ENCODE results near the gene FAM217B. TPM values are rescaled to one million over a fixed set of nuclear protein-coding genes. Genes with fewer than 3 reads are reported as not detected.

Gene FAM217B
- polyA plus RNA-seq, 1 donor from 2014 or later: 15.1 TPM

DNA sequence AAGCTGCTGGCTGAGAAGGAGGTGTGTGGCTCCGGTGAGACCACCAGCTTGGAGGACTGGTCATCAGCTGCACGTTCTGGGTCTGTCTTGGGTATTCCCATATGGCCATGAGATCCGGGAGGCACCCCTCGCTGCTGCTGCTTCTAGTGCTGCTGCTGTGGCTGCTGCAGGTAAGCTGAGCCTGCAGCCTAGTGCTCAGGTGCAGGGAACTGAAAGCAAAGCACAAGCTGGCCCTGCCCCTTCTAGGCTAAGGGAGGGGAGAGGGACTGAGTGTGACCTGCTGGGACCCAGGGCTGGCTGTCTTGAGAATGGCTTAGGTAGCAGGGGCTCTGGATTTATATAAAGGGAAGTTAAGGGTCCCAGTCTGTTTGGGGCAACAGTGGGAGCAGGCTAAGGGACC lies 18.4 kb downstream of the FAM217B start:
- H2AFZ ChIP-seq (ENCODE audit: low read depth, low read length): no peak overlapping the region

DNA sequence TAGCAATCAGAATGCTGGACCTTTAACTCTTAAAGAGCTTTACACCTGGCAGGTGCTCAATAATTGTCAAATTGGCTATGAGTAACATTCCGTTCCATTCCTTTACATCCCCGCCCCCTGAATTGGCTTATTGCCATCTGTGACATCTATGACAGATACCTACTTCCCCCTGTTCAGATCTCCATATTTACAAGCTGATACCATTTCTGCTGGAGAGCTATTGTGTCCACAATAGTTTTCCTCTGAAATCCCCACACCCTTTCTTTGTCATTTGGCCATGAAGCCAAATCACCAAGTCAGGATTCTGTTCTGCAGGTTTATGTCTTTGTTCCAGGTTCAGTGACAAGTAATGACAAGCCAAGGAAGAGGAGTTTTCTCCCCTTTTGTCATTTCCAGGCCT lies 21.2 kb downstream of the FAM217B start:
- TF ChIP-seq MXI1 (conservative IDR thresholded peaks at IDR 0.05; ENCODE audit: poor library complexity, severe bottlenecking) (no peak), TAF1 (IDR thresholded peaks at IDR 0.05; ENCODE audit: low read depth) (no peak), EP300 (conservative IDR thresholded peaks at IDR 0.05; ENCODE audit: poor library complexity, severe bottlenecking) (no peak), EZH2 (IDR thresholded peaks at IDR 0.05; ENCODE audit: borderline replicate concordance, insufficient read depth, low read length, poor library complexity, severe bottlenecking) (no peak), POLR2AphosphoS5 (IDR thresholded peaks at IDR 0.05) (no peak), CTCF (IDR thresholded peaks at IDR 0.05; ENCODE audit: poor library complexity, severe bottlenecking) (no peak), RAD21 (conservative IDR thresholded peaks at IDR 0.05) (no peak), SMC3 (conservative IDR thresholded peaks at IDR 0.05; ENCODE audit: poor library complexity) (no peak)
- TF ChIP-seq, protein P1, sequence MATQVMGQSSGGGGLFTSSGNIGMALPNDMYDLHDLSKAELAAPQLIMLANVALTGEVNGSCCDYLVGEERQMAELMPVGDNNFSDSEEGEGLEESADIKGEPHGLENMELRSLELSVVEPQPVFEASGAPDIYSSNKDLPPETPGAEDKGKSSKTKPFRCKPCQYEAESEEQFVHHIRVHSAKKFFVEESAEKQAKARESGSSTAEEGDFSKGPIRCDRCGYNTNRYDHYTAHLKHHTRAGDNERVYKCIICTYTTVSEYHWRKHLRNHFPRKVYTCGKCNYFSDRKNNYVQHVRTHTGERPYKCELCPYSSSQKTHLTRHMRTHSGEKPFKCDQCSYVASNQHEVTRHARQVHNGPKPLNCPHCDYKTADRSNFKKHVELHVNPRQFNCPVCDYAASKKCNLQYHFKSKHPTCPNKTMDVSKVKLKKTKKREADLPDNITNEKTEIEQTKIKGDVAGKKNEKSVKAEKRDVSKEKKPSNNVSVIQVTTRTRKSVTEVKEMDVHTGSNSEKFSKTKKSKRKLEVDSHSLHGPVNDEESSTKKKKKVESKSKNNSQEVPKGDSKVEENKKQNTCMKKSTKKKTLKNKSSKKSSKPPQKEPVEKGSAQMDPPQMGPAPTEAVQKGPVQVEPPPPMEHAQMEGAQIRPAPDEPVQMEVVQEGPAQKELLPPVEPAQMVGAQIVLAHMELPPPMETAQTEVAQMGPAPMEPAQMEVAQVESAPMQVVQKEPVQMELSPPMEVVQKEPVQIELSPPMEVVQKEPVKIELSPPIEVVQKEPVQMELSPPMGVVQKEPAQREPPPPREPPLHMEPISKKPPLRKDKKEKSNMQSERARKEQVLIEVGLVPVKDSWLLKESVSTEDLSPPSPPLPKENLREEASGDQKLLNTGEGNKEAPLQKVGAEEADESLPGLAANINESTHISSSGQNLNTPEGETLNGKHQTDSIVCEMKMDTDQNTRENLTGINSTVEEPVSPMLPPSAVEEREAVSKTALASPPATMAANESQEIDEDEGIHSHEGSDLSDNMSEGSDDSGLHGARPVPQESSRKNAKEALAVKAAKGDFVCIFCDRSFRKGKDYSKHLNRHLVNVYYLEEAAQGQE (IDR thresholded peaks at IDR 0.05; ENCODE audit: borderline replicate concordance): no peak
- Histone ChIP-seq H2AFZ (ENCODE audit: low read depth, low read length) (no peak overlapping the region), H3K9me3 (ENCODE audit: low read length) (no peaks in the 10 kb centered on the region), H3K27me3 (ENCODE audit: insufficient read depth, low read depth, low read length) (no peaks in the 10 kb centered on the region), H3K9me2 (ENCODE audit: insufficient read depth, low read length) (no peaks in the 10 kb centered on the region), H3K36me3 (ENCODE audit: insufficient read depth, low read length) (no peaks in the 10 kb centered on the region), H4K20me1 (ENCODE audit: insufficient read depth) (no peaks in the 10 kb centered on the region), H3K4me3 (ENCODE audit: low read length) (no peak overlapping the region), H3K9ac (ENCODE audit: low read length) (no peak overlapping the region), H3F3A (ENCODE audit: insufficient read depth, low read length, poor library complexity, severe bottlenecking) (no peaks in the 10 kb centered on the region), H3K4me2 (ENCODE audit: low read length) (no peak overlapping the region), H3K27ac (ENCODE audit: low read length) (no peak overlapping the region), H3K79me2 (replicated peaks; ENCODE audit: insufficient read depth, low read length) (no peaks in the 10 kb centered on the region)

More for the DNA sequence above, 18.4 kb downstream of the FAM217B start:
- no peak overlapping the region for H3K9ac ChIP-seq (ENCODE audit: low read length)
- H3K27ac ChIP-seq (ENCODE audit: low read length): no peak overlapping the region
- no peaks in the 10 kb centered on the region for H3K79me2 ChIP-seq (replicated peaks; ENCODE audit: insufficient read depth, low read length)
- H3K9me2 ChIP-seq (ENCODE audit: insufficient read depth, low read length): no peaks in the 10 kb centered on the region
- H3K36me3 ChIP-seq (ENCODE audit: insufficient read depth, low read length): no peaks in the 10 kb centered on the region
- no peaks in the 10 kb centered on the region for H3K9me3 ChIP-seq (ENCODE audit: low read length)
- no peak for TF ChIP-seq CTCF (IDR thresholded peaks at IDR 0.05; ENCODE audit: poor library complexity, severe bottlenecking)
- no peak for TF ChIP-seq EP300 (conservative IDR thresholded peaks at IDR 0.05; ENCODE audit: poor library complexity, severe bottlenecking)
- TF ChIP-seq, protein P1 (IDR thresholded peaks at IDR 0.05; ENCODE audit: borderline replicate concordance): no peak
- TF ChIP-seq POLR2AphosphoS5 (IDR thresholded peaks at IDR 0.05): no peak
- TF ChIP-seq TAF1 (IDR thresholded peaks at IDR 0.05; ENCODE audit: low read depth): no peak
- no peak for TF ChIP-seq RAD21 (conservative IDR thresholded peaks at IDR 0.05)
- no peak for TF ChIP-seq SMC3 (conservative IDR thresholded peaks at IDR 0.05; ENCODE audit: poor library complexity)
- TF ChIP-seq MXI1 (conservative IDR thresholded peaks at IDR 0.05; ENCODE audit: poor library complexity, severe bottlenecking): no peak
- no peak for TF ChIP-seq EZH2 (IDR thresholded peaks at IDR 0.05; ENCODE audit: borderline replicate concordance, insufficient read depth, low read length, poor library complexity, severe bottlenecking)
- H4K20me1 ChIP-seq (ENCODE audit: insufficient read depth): no peaks in the 10 kb centered on the region
- H3K27me3 ChIP-seq (ENCODE audit: insufficient read depth, low read depth, low read length): no peaks in the 10 kb centered on the region
- no peaks in the 10 kb centered on the region for H3F3A ChIP-seq (ENCODE audit: insufficient read depth, low read length, poor library complexity, severe bottlenecking)
- no peak overlapping the region for H3K4me2 ChIP-seq (ENCODE audit: low read length)
- H3K4me3 ChIP-seq (ENCODE audit: low read length): no peak overlapping the region
